ENCODE results near the gene SNX27.
A peak's percentile ranks its signal among the peaks of the same experiment; 100 is the strongest.
"Not testable (repeated sequence)": the region's sequence is repeated elsewhere in the genome, so short reads cannot be mapped to it uniquely, and the experiment has no call there.

SNX27 gene

GRCh38 chr1:151733126-151733525 lies 121.3 kb downstream of the SNX27 start:
- H3K27ac ChIP-seq, result no peak overlapping the region
- TF ChIP-seq ZFX (IDR thresholded peaks at IDR 0.05; ENCODE audit: borderline replicate concordance), result no peak
- no peak for TF ChIP-seq CTCF (IDR thresholded peaks at IDR 0.05)

- not testable (repeated sequence) for H3K27ac ChIP-seq
Observed at GRCh38 chr1:151733995-151734394, 122.1 kb downstream of the SNX27 start.

GRCh38 chr1:151737026-151737425 lies 125.2 kb downstream of the SNX27 start:
- H3K27ac ChIP-seq, result no peak overlapping the region
- no peak for TF ChIP-seq ZFX (IDR thresholded peaks at IDR 0.05; ENCODE audit: borderline replicate concordance)

GRCh38 chr1:151737479-151737878 lies 125.6 kb downstream of the SNX27 start:
- H3K27ac ChIP-seq, result no peak overlapping the region
- TF ChIP-seq CTCF (IDR thresholded peaks at IDR 0.05) (no peak), ZFX (IDR thresholded peaks at IDR 0.05; ENCODE audit: borderline replicate concordance) (no peak)

GRCh38 chr1:151739590-151740355 lies 127.9 kb downstream of the SNX27 start:
- TF ChIP-seq ZFX (IDR thresholded peaks at IDR 0.05; ENCODE audit: borderline replicate concordance), result no peak
- peak; percentile 32 for TF ChIP-seq CTCF (IDR thresholded peaks at IDR 0.05)
- peak overlapping the region; percentile 71 for H3K27ac ChIP-seq

- TF ChIP-seq CTCF (IDR thresholded peaks at IDR 0.05) (no peak), ZFX (IDR thresholded peaks at IDR 0.05; ENCODE audit: borderline replicate concordance) (no peak)
Observed at GRCh38 chr1:151741516-151741915, 129.7 kb downstream of the SNX27 start.

More at GRCh38 chr1:151741516-151741915, 129.7 kb downstream of the SNX27 start:
- H3K27ac ChIP-seq, result no peak overlapping the region

Data from 22Rv1 (cell line).